Tibial nerve (tissue), 4 donors: ENCODE data around the gene PTGFRN. TPM values are rescaled to one million over a fixed set of nuclear protein-coding genes. Genes with fewer than 3 reads are reported as not detected.

Source experiments
- DNase-seq, 2 donors: peaks; one replicate each; pipeline ENCODE4 v3.0.0-alpha.2; 2019; ENCODE audit warnings: low spot score in 2 of 2
- H3K27ac ChIP-seq, 4 donors: fragments of 200-600 bp; sonication (generic) in 3 of 4; one replicate each; pipeline ENCODE4 v1.5.1; 2017 to 2019; ENCODE audit warnings: mild to moderate bottlenecking in 1 of 4
- H3K27me3 ChIP-seq, 2 donors: fragments of 200-600 bp; sonication (generic) in 1 of 2; one replicate each; pipeline versions ENCODE4 v1.5.1 to v1.6.0; 2017 to 2019
- H3K36me3 ChIP-seq, 3 donors: fragments of 200-600 bp; sonication (generic); one replicate each; pipeline ENCODE4 v1.5.1; 2018 to 2019
- H3K4me1 ChIP-seq, 4 donors: fragments of 200-600 bp; sonication (generic) in 3 of 4; one replicate each; pipeline ENCODE4 v1.5.1; 2017 to 2019
- H3K4me3 ChIP-seq, 4 donors: fragments of 200-600 bp; sonication (generic) in 3 of 4; one replicate each; pipeline ENCODE4 v1.5.1; 2017 to 2019; ENCODE audit warnings: mild to moderate bottlenecking in 1 of 4, moderate library complexity in 1 of 4
- H3K9me3 ChIP-seq, 4 donors: fragments of 200-600 bp; sonication (generic) in 3 of 4; one replicate each; pipeline ENCODE4 v1.5.1; 2017 to 2019
- CTCF ChIP-seq, 5 experiments: fragments of 200-600 bp in 3 of 5; fragments of 450-650 bp in 2 of 5; sonication (generic) in 3 of 5; IDR thresholded peaks; one replicate each; pipeline ENCODE4 v1.5.1; 2016 to 2019; ENCODE audit warnings: antibody characterized with exemption in 5 of 5, mild to moderate bottlenecking in 3 of 5, moderate library complexity in 2 of 5
- EP300 ChIP-seq, 2 donors: sonication (generic); formaldehyde crosslinking; IDR thresholded peaks; one replicate each; pipeline ENCODE4 v1.6.1; 2017; ENCODE audit warnings: antibody characterized with exemption in 2 of 2, mild to moderate bottlenecking in 1 of 2
- POLR2A ChIP-seq, 2 donors: fragments of 450-650 bp; IDR thresholded peaks; one replicate each; pipeline ENCODE4 v1.6.1; 2017; ENCODE audit warnings: antibody characterized with exemption in 2 of 2, mild to moderate bottlenecking in 2 of 2, moderate library complexity in 2 of 2
- WGBS, 2 donors: methylation state at CpG; one replicate each; pipeline ENCODE4 v1.1.5; 2018; 5-methylcytosine and 5-hydroxymethylcytosine counted together
- total RNA-seq, 4 donors: library from RNA; depleted of rRNA; stranded (reverse); fragments of >200 nt; gene quantifications; one replicate each; pipeline ENCODE4 v1.1.0, GENCODE V29; 2016

Gene PTGFRN
- total RNA-seq, 4 donors from 2014 or later = 10.2 to 19.0 (median 14.7) TPM

DNA sequence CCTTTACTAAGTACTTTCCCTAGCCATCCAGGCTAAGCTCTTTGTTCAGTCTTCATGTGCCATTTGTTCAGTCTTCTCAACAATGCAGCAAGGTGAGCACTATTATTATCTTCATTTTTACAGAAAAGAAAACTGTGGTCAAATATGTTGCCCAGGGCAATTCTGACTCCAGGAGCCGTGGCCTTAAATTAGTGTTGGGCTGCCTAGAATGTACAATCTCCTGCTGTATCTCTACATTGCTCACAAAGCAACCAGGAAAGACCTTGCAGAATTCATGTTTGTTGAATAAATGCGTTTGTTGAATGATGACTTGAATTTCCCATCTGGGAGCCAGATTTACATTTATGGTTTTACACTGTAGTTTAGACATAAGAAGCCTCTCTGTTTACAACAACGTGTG, 106.0 kb downstream of the PTGFRN start:
- Histone ChIP-seq H3K9me3 (no peaks in the 10 kb centered on the region), H3K4me3 (no peak overlapping the region), H3K4me1 (peaks cover 0 to 4% (median 0%) of the 10 kb centered on the region in 4 donors), H3K36me3 (no peaks in the 10 kb centered on the region), H3K27ac (no peak overlapping the region), H3K27me3 (no peaks in the 10 kb centered on the region)
- 81 to 84% methylated on average over 3 of the region's 3 CpGs for whole genome bisulfite sequencing, 2 donors
- no peak for DNase-seq
- TF ChIP-seq EP300 (IDR thresholded peaks at IDR 0.05) (no peak), POLR2A (IDR thresholded peaks at IDR 0.05) (no peak), CTCF (IDR thresholded peaks at IDR 0.05) (no peak)

GRCh38 chr1:117017062-117017461, 107.3 kb downstream of the PTGFRN start:
- Histone ChIP-seq H3K27ac (no peak overlapping the region), H3K4me1 (peaks cover 0 to 4% (median 0%) of the 10 kb centered on the region in 4 donors), H3K4me3 (no peak overlapping the region), H3K27me3 (no peaks in the 10 kb centered on the region), H3K9me3 (no peaks in the 10 kb centered on the region), H3K36me3 (no peaks in the 10 kb centered on the region)
- DNase-seq = no peak
- TF ChIP-seq CTCF (IDR thresholded peaks at IDR 0.05) (no peak), EP300 (IDR thresholded peaks at IDR 0.05) (no peak), POLR2A (IDR thresholded peaks at IDR 0.05) (no peak)
- WGBS, 2 donors = 58 to 73% methylated on average over 4 of the region's 4 CpGs

DNA sequence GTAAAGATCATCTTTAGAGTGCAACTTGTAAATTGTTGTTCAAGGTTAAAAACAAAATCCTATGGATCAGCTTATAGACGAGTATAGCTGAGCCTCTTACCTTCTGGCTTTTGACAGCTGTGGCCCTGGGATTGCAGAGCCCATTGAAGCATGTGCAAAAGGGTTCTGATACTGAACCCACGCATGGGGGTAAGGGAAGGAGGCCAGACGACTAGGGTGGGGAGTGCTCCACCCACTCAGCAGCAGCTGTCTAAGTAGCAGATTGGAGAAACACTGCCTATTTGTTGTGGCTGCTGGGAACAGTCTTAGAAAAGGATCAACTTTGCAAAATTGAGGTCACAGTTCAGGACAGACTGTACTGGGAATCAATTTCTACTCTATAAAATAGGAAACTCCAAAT, 107.9 kb downstream of the PTGFRN start:
- no peaks in the 10 kb centered on the region for H3K27me3 ChIP-seq
- DNase-seq = no peak
- H3K4me1 ChIP-seq = peaks cover 0 to 4% (median 0%) of the 10 kb centered on the region in 4 donors
- TF ChIP-seq EP300 (IDR thresholded peaks at IDR 0.05) = peak in 1 of 2 donors; percentile 37
- TF ChIP-seq CTCF (IDR thresholded peaks at IDR 0.05) = no peak
- H3K36me3 ChIP-seq = no peaks in the 10 kb centered on the region
- no peak overlapping the region for H3K4me3 ChIP-seq
- no peaks in the 10 kb centered on the region for H3K9me3 ChIP-seq
- H3K27ac ChIP-seq = peak overlapping the region in 2 of 4 donors; percentile 2 to 61
- 21 to 33% methylated on average over 3 of the region's 3 CpGs for WGBS, 2 donors

- no peaks in the 10 kb centered on the region for H3K27me3 ChIP-seq
- WGBS, 2 donors = 13 to 32% methylated on average over 1 of the region's 1 CpG
- H3K27ac ChIP-seq = no peak overlapping the region
- H3K4me1 ChIP-seq = peaks cover 0 to 4% (median 0%) of the 10 kb centered on the region in 4 donors
- H3K4me3 ChIP-seq = no peak overlapping the region
- no peaks in the 10 kb centered on the region for H3K9me3 ChIP-seq
- no peaks in the 10 kb centered on the region for H3K36me3 ChIP-seq
- DNase-seq = no peak
- TF ChIP-seq POLR2A (IDR thresholded peaks at IDR 0.05) (no peak), EP300 (IDR thresholded peaks at IDR 0.05) (no peak), CTCF (IDR thresholded peaks at IDR 0.05) (no peak)
Measured at GRCh38 chr1:117020526-117021156, 110.9 kb downstream of the PTGFRN start.

GRCh38 chr1:117022114-117022513, 112.4 kb downstream of the PTGFRN start:
- H3K4me1 ChIP-seq = peaks cover 0 to 14% (median 0%) of the 10 kb centered on the region in 4 donors
- WGBS, 2 donors = 62 to 67% methylated on average over 3 of the region's 3 CpGs
- DNase-seq = no peak
- H3K9me3 ChIP-seq = no peaks in the 10 kb centered on the region
- H3K36me3 ChIP-seq = no peaks in the 10 kb centered on the region
- H3K4me3 ChIP-seq = no peak overlapping the region
- H3K27ac ChIP-seq = no peak overlapping the region
- TF ChIP-seq POLR2A (IDR thresholded peaks at IDR 0.05) (no peak), EP300 (IDR thresholded peaks at IDR 0.05) (no peak), CTCF (IDR thresholded peaks at IDR 0.05) (no peak)
- H3K27me3 ChIP-seq = no peaks in the 10 kb centered on the region
